RWPE2 (cell line): ENCODE results near the gene CCDC18.
"Not testable (repeated sequence)": the region's sequence is repeated elsewhere in the genome, so short reads cannot be mapped to it uniquely, and the experiment has no call there.

Source experiments
- ATAC-seq: fragments of 200-7000 bp; cut with Tn5 transposase; 3 replicates; pipeline ENCODE4 v1.9.1; 2021; ENCODE audit warnings: low read depth
- DNase-seq: peaks from one replicate; pipeline ENCODE4 v3.0.0-alpha.2; 2020; ENCODE audit warnings: low spot score
- H3K27ac ChIP-seq: fragments of 450-650 bp; 2 replicates; pipeline ENCODE4 v1.5.1; 2017; ENCODE audit warnings: mild to moderate bottlenecking; ENCODE audit not compliant: poor library complexity, severe bottlenecking
- H3K27me3 ChIP-seq: fragments of 250-450 bp; sonication (Bioruptor Pico); 2 replicates; pipeline ENCODE4 v1.5.1; 2021; ENCODE audit warnings: mild to moderate bottlenecking, moderate library complexity; ENCODE audit not compliant: insufficient read depth, poor library complexity, severe bottlenecking
- H3K36me3 ChIP-seq: fragments of 250-450 bp; sonication (Bioruptor Pico); 2 replicates; pipeline ENCODE4 v1.5.1; 2020; ENCODE audit warnings: low read depth, mild to moderate bottlenecking, moderate library complexity
- H3K4me1 ChIP-seq: fragments of 250-450 bp; sonication (Bioruptor Pico); 2 replicates; pipeline ENCODE4 v1.5.1; 2021; ENCODE audit warnings: mild to moderate bottlenecking, moderate library complexity; ENCODE audit not compliant: insufficient read depth, poor library complexity, severe bottlenecking
- H3K4me3 ChIP-seq: fragments of 250-450 bp; sonication (Bioruptor Pico); 2 replicates; pipeline ENCODE4 v1.5.1; 2021; ENCODE audit warnings: mild to moderate bottlenecking, moderate library complexity; ENCODE audit not compliant: severe bottlenecking
- H3K9me3 ChIP-seq: fragments of 250-450 bp; sonication (Bioruptor Pico); 2 replicates; pipeline ENCODE4 v1.5.1; 2021; ENCODE audit warnings: mild to moderate bottlenecking, moderate library complexity; ENCODE audit not compliant: severe bottlenecking
- TF ChIP-seq, protein P1 (sequence below): fragments of 450-650 bp; IDR thresholded peaks from one replicate; pipeline ENCODE4 v1.5.1; 2017; ENCODE audit warnings: mild to moderate bottlenecking, moderate library complexity; ENCODE audit not compliant: poor library complexity, severe bottlenecking

The CCDC18 gene

GRCh38 chr1:93253516-93253915, 73.0 kb downstream of the CCDC18 start:
- H3K4me1 ChIP-seq = no peaks in the 10 kb centered on the region
- ATAC-seq (no peak), DNase-seq (no peak)
- no peak overlapping the region for H3K27ac ChIP-seq
- TF ChIP-seq, protein P1, sequence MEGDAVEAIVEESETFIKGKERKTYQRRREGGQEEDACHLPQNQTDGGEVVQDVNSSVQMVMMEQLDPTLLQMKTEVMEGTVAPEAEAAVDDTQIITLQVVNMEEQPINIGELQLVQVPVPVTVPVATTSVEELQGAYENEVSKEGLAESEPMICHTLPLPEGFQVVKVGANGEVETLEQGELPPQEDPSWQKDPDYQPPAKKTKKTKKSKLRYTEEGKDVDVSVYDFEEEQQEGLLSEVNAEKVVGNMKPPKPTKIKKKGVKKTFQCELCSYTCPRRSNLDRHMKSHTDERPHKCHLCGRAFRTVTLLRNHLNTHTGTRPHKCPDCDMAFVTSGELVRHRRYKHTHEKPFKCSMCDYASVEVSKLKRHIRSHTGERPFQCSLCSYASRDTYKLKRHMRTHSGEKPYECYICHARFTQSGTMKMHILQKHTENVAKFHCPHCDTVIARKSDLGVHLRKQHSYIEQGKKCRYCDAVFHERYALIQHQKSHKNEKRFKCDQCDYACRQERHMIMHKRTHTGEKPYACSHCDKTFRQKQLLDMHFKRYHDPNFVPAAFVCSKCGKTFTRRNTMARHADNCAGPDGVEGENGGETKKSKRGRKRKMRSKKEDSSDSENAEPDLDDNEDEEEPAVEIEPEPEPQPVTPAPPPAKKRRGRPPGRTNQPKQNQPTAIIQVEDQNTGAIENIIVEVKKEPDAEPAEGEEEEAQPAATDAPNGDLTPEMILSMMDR = no peak
- no peaks in the 10 kb centered on the region for H3K27me3 ChIP-seq
- H3K36me3 ChIP-seq = peaks cover 47% of the 10 kb centered on the region
- H3K9me3 ChIP-seq = no peaks in the 10 kb centered on the region
- no peak overlapping the region for H3K4me3 ChIP-seq

DNA sequence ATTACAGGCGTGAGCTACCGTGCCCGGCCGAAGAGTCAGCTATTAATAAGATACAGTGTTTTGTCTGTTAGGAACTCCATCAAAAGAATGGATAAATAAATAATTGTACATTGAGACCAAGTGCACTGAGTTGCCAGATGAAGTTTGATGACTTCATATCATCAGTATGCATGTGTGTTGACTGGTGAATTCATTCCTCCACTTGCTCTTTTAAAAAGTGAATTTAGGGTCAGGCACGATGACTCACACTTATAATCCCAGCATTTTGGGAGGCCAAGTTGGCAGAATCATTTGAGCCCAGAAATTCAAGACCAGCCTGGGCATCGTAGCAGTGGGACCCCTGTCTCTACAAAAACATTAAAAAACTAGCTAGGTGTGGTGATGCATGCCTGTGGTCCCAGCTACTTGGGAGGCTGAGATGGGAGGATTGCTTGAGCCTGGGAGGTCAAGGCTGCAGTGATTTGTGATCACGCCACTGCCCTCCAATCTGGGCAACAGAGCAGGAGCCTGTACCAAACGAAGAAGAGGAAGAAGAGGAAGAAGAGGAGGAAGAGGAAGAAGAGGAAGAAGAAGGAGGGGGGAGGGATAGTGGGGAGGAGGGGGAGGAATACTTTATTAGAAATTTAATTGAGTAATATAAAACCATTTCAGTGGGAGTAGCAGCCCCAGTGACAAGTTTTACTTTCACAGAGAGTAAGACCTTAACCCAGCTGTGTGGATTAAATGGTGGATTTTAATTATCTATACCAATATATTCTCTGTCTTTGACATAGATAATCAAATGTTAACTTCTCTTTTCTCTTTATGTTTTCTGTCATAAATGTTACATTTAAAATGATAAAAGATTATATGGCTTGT, 74.9 kb downstream of the CCDC18 start:
- peaks cover 61% of the 10 kb centered on the region for H3K36me3 ChIP-seq
- H3K27ac ChIP-seq = no peak overlapping the region
- DNase-seq (no peak), ATAC-seq (peak; percentile 69)
- H3K9me3 ChIP-seq = no peaks in the 10 kb centered on the region
- no peaks in the 10 kb centered on the region for H3K4me1 ChIP-seq
- TF ChIP-seq, protein P1 = no peak
- H3K27me3 ChIP-seq = no peaks in the 10 kb centered on the region
- no peak overlapping the region for H3K4me3 ChIP-seq

DNA sequence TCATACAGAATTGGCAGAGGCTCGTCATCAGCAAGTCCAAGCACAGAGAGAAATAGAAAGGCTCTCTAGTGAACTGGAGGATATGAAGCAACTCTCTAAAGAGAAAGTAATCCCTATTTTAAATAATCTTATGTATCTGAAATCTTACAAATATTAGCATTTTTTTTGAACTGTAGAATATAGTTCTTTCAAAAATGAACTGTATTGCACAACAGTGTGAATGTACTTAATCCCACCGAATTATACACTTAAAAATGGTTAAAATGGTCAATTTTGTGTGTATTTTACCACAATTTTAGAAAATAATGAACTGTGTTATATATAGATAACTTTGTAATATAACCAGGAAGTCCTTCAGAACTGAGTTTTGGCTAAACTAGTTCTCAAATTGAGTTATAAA, 75.9 kb downstream of the CCDC18 start:
- Histone ChIP-seq H3K4me3 (no peak overlapping the region), H3K27me3 (no peaks in the 10 kb centered on the region), H3K4me1 (no peaks in the 10 kb centered on the region), H3K27ac (no peak overlapping the region), H3K9me3 (peaks cover 2% of the 10 kb centered on the region), H3K36me3 (peaks cover 64% of the 10 kb centered on the region)
- no peak for DNase-seq
- TF ChIP-seq, protein P1 = no peak
- no peak for ATAC-seq

- H3K36me3 ChIP-seq = peaks cover 68% of the 10 kb centered on the region
- TF ChIP-seq, protein P1 = no peak
- no peaks in the 10 kb centered on the region for H3K4me1 ChIP-seq
- no peaks in the 10 kb centered on the region for H3K27me3 ChIP-seq
- no peak overlapping the region for H3K27ac ChIP-seq
- H3K4me3 ChIP-seq = no peak overlapping the region
- DNase-seq = no peak
- ATAC-seq = no peak
- H3K9me3 ChIP-seq = peaks cover 2% of the 10 kb centered on the region
Observed at GRCh38 chr1:93257889-93258288, 77.4 kb downstream of the CCDC18 start.

- not testable (repeated sequence) for H3K9me3 ChIP-seq, ATAC-seq
- H3K36me3 ChIP-seq = peaks cover 89% of the 10 kb centered on the region
Observed at GRCh38 chr1:93260726-93261125, 80.2 kb downstream of the CCDC18 start.

More at GRCh38 chr1:93260726-93261125, 80.2 kb downstream of the CCDC18 start:
- DNase-seq, H3K27ac ChIP-seq, H3K4me3 ChIP-seq, H3K4me1 ChIP-seq, H3K27me3 ChIP-seq: not testable (repeated sequence)
